T-helper 1 cell (primary cell): ENCODE results near the gene CAP1.
A peak's percentile ranks its signal among the peaks of the same experiment; 100 is the strongest.

ENCODE experiments used
- DNase-seq, 5 donors: peaks; one replicate each; pipeline ENCODE4 v3.0.0-alpha.2; 2012 to 2020

CAP1 gene

DNA sequence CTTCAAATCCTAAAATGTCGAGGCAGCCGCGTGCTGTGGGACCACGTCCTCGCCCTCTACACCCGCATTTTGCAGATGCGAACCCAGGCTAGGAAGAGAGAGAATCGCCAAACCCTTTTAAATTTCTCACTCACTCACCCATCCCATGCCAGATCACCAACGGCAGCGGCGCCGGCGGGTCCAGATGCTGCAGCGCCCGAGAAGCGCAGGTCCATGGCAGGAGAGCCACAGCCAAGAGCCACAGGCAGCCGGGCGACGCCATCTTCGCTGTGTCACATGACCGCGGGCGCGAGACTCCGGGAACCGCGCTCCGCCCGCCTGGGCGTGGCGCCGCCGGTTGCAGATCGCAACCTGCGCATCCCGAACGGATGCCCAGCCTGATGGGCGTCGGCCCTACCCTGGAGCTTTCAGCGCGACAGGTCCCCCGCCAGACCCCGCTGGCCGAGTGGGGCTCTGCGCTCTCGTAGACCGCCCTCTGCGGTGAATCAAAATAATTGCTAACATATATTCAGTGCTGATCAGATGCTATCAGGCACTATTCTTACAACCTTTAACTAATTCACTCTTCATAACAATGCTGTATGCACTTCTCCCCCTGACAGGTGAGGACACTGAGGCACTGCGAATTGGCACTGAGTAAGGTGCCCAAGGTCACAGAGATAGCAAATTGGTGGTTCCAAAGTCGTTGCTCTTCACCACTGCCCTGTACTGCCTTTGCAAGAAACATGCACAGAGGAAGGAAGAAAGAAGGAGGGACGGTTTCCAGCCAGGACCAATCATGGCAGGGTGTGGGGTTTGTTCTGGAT is 56.7 kb downstream of the CAP1 start, which contains the start of gene PPT1:
TSS of gene PPT1 (minus strand) at position 276 of the 806 bp plus-strand sequence. CDS start at position 262, 14 bp downstream.
- peak; percentile 60 to 88 (median 72) for DNase-seq

- DNase-seq = no peak
These were observed 61.5 kb downstream of the CAP1 start for GRCh38 chr1:40102038-40102437.

DNA sequence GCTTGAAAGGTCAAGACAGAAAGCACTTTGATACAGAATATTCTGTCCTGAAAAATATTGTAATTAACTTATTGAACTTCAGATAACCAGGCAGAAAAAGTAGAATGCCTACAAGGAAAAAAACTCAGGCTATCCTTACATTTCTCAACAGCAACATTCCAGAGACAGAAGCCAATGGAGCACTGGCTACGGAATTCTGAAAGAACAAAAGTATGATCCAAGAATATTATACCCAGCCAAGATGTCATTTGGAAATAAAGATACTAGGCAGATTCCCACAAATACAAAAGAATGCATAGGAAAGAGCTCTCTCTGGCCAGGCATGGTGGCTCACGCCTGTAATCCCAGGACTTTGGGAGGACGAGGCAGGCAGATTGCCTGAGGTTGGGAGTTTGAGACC is 62.4 kb downstream of the CAP1 start:
- DNase-seq = no peak

GRCh38 chr1:40105028-40105427 is 64.5 kb downstream of the CAP1 start:
- no peak for DNase-seq

DNA sequence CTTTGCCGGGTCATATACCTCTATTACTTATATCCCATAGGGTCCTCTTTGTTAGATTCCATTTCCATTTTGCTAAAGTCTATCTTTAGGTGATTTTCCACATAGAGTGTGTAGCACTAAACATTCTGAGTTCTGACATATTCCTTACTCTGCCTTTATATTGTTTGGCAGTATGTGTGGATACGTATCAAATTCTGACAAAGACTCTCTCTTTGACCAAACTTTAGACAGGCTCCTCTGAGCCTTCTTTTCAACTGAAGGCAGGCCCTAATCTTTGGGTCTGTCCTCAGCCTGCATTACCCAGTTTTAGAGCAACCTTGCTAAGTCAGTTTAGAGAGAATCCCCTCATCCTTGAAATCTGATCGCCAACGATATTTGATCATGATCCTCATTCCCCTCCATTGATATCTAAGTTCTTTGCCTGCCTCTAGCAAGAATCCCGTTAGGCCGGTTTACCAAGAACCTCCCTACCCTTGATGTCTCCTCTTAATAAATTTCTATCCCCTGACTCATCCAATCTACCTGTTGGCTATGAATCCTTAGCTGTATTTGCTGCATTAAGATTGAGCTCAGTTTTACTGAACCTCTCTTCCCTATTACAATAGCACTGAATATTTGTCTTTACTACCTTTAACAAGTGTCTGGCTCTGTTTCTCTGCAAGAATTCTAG is 66.9 kb downstream of the CAP1 start:
- DNase-seq = no peak

DNA sequence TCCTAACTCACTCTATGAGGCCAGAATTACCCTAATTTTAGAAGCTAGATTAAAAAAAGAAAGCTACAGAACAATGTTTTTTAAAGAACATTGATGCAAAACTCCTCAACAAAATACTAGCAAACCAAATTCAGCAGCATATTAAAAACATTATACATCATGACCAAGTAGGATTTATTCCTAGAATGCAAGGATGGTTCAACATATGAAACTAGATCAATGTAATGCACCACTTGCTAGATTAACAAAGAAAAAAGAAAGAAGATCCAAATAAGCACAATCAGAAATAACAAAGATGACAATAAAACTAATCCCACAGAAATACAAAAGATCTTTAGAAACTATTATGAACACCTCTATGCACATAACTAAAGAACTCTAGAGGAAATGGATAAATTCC is 69.9 kb downstream of the CAP1 start:
- no peak for DNase-seq

- DNase-seq = no peak
These were observed 73.9 kb downstream of the CAP1 start for GRCh38 chr1:40114400-40114799.

- DNase-seq = no peak
These were observed 79.6 kb downstream of the CAP1 start for GRCh38 chr1:40120128-40120527.
